GM23338 (cell line): ENCODE measurements around the gene RNU1-2. TPM values are rescaled to one million over a fixed set of nuclear protein-coding genes. Genes with fewer than 3 reads are reported as not detected.

Source experiments
- ATAC-seq: fragments of 200-7000 bp; cut with Tn5 transposase; 3 replicates; pipeline ENCODE4 v1.9.1; 2020
- DNase-seq: peaks from one replicate; pipeline ENCODE4 v3.0.0-alpha.2; 2015; ENCODE audit warnings: low spot score
- H2AFZ ChIP-seq: fragments of 200-600 bp; sonication (generic); 2 replicates; pipeline ENCODE4 v1.8.0; 2016; ENCODE audit warnings: antibody characterized with exemption, mild to moderate bottlenecking, moderate library complexity
- H3F3A ChIP-seq: fragments of 200-600 bp; sonication (generic); replicated peaks from 2 replicates; pipeline ENCODE4 v1.8.0; 2017; ENCODE audit warnings: antibody characterized with exemption, mixed run types, low read depth
- H3K27ac ChIP-seq: fragments of 200-600 bp; sonication (generic); 2 replicates; pipeline ENCODE4 v1.6.1; 2016; ENCODE audit warnings: low read depth
- H3K27me3 ChIP-seq: fragments of 200-600 bp; sonication (generic); 2 replicates; pipeline ENCODE4 v1.8.0; 2016; ENCODE audit warnings: mild to moderate bottlenecking, mixed run types, moderate library complexity; ENCODE audit not compliant: insufficient read depth
- H3K36me3 ChIP-seq: fragments of 200-600 bp; sonication (generic); 2 replicates; pipeline ENCODE4 v1.8.0; 2016; ENCODE audit warnings: mild to moderate bottlenecking; ENCODE audit not compliant: insufficient read depth
- H3K4me1 ChIP-seq: fragments of 200-600 bp; sonication (generic); 2 replicates; pipeline ENCODE4 v1.8.0; 2016; ENCODE audit warnings: mild to moderate bottlenecking, moderate library complexity; ENCODE audit not compliant: insufficient read depth
- H3K4me2 ChIP-seq: fragments of 200-600 bp; sonication (generic); 2 replicates; pipeline ENCODE4 v1.7.1; 2017; ENCODE audit warnings: mixed run types
- H3K4me3 ChIP-seq: fragments of 200-600 bp; sonication (generic); 2 replicates; pipeline ENCODE4 v1.6.1; 2016; ENCODE audit warnings: mixed run types
- H3K79me2 ChIP-seq: fragments of 200-600 bp; sonication (generic); replicated peaks from 2 replicates; pipeline ENCODE4 v1.8.0; 2017; ENCODE audit warnings: mild to moderate bottlenecking; ENCODE audit not compliant: insufficient read depth
- H3K9me2 ChIP-seq: fragments of 200-600 bp; sonication (generic); 2 replicates; pipeline ENCODE4 v1.8.0; 2017; ENCODE audit not compliant: insufficient read depth
- H4K20me1 ChIP-seq: fragments of 200-600 bp; sonication (generic); replicated peaks from 2 replicates; pipeline ENCODE4 v1.8.0; 2017; ENCODE audit warnings: mild to moderate bottlenecking; ENCODE audit not compliant: insufficient read depth
- H3K27ac Mint-ChIP-seq: 2 replicates; pipeline ENCODE4 v1.8.0; 2020; ENCODE audit warnings: inconsistent platforms, mild to moderate bottlenecking, moderate library complexity, mixed read lengths
- H3K27me3 Mint-ChIP-seq: 3 replicates; pipeline ENCODE4 v1.8.0; 2022; ENCODE audit warnings: low read depth, mild to moderate bottlenecking, moderate library complexity, mixed read lengths, inconsistent platforms; ENCODE audit not compliant: insufficient read depth, poor library complexity
- H3K36me3 Mint-ChIP-seq: 3 replicates; pipeline ENCODE4 v1.8.0; 2021; ENCODE audit warnings: low read depth, mild to moderate bottlenecking, inconsistent platforms, moderate library complexity, mixed read lengths
- H3K4me1 Mint-ChIP-seq: 3 replicates; pipeline ENCODE4 v1.8.0; 2020; ENCODE audit warnings: mild to moderate bottlenecking, inconsistent platforms, mixed read lengths
- H3K4me3 Mint-ChIP-seq: 3 replicates; pipeline ENCODE4 v1.8.0; 2021; ENCODE audit warnings: moderate library complexity, mild to moderate bottlenecking, inconsistent platforms, mixed read lengths
- H3K9me3 Mint-ChIP-seq: 3 replicates; pipeline ENCODE4 v1.8.0; 2020; ENCODE audit warnings: moderate library complexity, mild to moderate bottlenecking, inconsistent platforms, mixed read lengths
- CREB1 ChIP-seq: fragments of 250-450 bp; sonication (Bioruptor Pico); IDR thresholded peaks from 2 replicates; pipeline ENCODE4 v1.5.0; 2020; ENCODE audit warnings: low read depth, mild to moderate bottlenecking, moderate library complexity
- EZH2 ChIP-seq: fragments of 200-600 bp; sonication (generic); IDR thresholded peaks from one replicate; pipeline ENCODE4 v1.8.0; 2017; ENCODE audit warnings: antibody characterized with exemption, mild to moderate bottlenecking, low read depth; ENCODE audit not compliant: unreplicated experiment
- JUNB ChIP-seq: IDR thresholded peaks from one replicate; pipeline ENCODE4 v1.6.1; 2016; ENCODE audit warnings: antibody characterized with exemption; ENCODE audit not compliant: unreplicated experiment
- STAT1 ChIP-seq: IDR thresholded peaks from one replicate; pipeline ENCODE4 v1.6.1; 2016; ENCODE audit warnings: antibody characterized with exemption; ENCODE audit not compliant: unreplicated experiment
- polyA plus RNA-seq: library from polyadenylated mRNA; unstranded; fragments of >200 nt; fragmentation: Nextera tagmentation; extraction: Ambion mirVana; gene quantifications from 2 replicates; pipeline ENCODE4 v1.2.1, GENCODE V29; 2016
- total RNA-seq: library from RNA; depleted of rRNA; stranded (reverse); fragments of >200 nt; shearing (Covaris generic); gene quantifications from 2 replicates; pipeline ENCODE4 v1.2.3, GENCODE V29; 2014
- TF ChIP-seq, protein P1 (sequence below): IDR thresholded peaks from 2 replicates; pipeline ENCODE4 v1.6.1; 2016; ENCODE audit warnings: antibody characterized with exemption
- TF ChIP-seq, protein P2 (sequence below), 2 experiments: fragments of 200-600 bp in 1 of 2; sonication (generic) in 1 of 2; conservative IDR thresholded peaks; 2 replicates each; pipeline versions ENCODE4 v1.5.1 to v1.6.1; 2016 to 2017; ENCODE audit warnings: antibody characterized with exemption in 2 of 2, low read depth in 2 of 2, mild to moderate bottlenecking in 2 of 2, moderate library complexity in 1 of 2
- TF ChIP-seq, protein P3 (sequence below): IDR thresholded peaks from one replicate; pipeline ENCODE4 v1.6.1; 2018; ENCODE audit warnings: antibody characterized with exemption; ENCODE audit not compliant: unreplicated experiment

RNU1-2 gene
- total and polyA plus RNA-seq, 2 experiments from 2014 or later = not detected

DNA sequence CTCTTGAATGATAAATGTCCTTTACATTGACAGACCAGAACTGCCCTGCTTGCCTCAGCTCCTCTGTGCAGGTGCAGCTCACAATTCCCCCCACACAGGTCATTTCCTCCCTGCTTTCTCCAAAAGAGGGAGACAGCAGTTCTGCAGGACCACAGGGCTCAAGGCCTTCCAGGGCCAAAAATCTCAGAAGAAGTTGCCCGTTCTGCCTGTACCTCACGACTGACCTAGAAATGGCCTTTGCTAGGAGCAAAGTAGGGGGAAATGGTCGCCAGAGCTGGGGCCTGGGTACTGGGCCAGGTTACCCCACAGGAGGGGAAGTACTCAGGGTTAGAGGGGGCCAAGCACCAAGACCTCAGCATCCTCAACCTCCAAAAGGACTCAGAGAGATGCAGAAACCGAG, 11.1 kb downstream of the RNU1-2 start (continued):
- TF ChIP-seq EZH2 (no peak), STAT1 (no peak), JUNB (no peak)
- TF ChIP-seq, protein P1, sequence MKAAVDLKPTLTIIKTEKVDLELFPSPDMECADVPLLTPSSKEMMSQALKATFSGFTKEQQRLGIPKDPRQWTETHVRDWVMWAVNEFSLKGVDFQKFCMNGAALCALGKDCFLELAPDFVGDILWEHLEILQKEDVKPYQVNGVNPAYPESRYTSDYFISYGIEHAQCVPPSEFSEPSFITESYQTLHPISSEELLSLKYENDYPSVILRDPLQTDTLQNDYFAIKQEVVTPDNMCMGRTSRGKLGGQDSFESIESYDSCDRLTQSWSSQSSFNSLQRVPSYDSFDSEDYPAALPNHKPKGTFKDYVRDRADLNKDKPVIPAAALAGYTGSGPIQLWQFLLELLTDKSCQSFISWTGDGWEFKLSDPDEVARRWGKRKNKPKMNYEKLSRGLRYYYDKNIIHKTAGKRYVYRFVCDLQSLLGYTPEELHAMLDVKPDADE = no peak

DNA sequence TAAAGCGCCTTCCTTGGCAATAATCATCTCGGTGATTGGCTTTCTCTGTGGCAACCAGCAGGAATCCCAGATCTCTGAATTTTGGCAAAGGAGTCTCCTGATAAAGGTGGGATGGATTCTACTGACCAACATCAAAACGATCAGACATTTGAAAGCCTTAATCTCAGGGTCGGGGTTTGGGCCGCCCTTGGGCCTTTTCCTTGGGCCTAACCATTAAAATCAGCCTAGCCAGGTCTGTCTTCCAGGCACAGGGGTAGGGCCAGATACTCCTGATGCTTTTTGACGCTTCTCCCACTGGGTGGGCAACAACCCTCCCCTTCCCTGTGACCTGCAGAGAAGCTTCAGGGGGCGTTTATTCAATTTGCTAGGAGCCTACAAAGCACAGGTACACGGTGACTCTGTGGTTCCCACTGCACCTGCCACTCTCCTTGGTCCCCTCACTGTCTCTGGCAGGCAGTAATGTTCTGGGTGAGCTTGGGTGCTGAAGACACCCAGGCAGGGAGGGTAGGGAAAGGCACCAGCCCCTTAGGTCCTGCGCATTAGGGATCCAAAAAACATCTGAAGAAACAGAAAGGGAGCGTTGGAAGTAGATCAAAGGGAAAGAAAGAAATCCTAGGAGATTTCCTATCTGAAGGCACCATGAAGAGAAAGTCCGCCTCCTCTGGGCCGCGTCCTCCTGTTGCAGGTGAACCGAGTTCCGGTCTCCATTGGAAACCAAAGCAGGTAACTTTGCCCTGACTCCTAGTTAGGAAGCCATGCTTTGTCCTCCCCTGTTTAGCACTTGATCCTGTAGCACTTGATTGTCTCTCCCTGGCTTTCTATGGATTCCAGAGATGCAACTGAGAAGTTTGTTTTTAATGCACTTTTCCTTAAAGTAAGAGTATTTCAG, 12.3 kb downstream of the RNU1-2 start:
- peaks cover 26% of the 10 kb centered on the region for H3F3A ChIP-seq
- H3K4me3 ChIP-seq = no peak overlapping the region
- H3K79me2 ChIP-seq = no peaks in the 10 kb centered on the region
- H2AFZ ChIP-seq = no peak overlapping the region
- TF ChIP-seq, protein P2, sequence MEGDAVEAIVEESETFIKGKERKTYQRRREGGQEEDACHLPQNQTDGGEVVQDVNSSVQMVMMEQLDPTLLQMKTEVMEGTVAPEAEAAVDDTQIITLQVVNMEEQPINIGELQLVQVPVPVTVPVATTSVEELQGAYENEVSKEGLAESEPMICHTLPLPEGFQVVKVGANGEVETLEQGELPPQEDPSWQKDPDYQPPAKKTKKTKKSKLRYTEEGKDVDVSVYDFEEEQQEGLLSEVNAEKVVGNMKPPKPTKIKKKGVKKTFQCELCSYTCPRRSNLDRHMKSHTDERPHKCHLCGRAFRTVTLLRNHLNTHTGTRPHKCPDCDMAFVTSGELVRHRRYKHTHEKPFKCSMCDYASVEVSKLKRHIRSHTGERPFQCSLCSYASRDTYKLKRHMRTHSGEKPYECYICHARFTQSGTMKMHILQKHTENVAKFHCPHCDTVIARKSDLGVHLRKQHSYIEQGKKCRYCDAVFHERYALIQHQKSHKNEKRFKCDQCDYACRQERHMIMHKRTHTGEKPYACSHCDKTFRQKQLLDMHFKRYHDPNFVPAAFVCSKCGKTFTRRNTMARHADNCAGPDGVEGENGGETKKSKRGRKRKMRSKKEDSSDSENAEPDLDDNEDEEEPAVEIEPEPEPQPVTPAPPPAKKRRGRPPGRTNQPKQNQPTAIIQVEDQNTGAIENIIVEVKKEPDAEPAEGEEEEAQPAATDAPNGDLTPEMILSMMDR (conservative IDR thresholded peaks at IDR 0.05; ENCODE audit: low read depth in 2 of 2) = peak; percentile 18 to 47; a peak in 2 of 4 replicates
- TF ChIP-seq, protein P3, sequence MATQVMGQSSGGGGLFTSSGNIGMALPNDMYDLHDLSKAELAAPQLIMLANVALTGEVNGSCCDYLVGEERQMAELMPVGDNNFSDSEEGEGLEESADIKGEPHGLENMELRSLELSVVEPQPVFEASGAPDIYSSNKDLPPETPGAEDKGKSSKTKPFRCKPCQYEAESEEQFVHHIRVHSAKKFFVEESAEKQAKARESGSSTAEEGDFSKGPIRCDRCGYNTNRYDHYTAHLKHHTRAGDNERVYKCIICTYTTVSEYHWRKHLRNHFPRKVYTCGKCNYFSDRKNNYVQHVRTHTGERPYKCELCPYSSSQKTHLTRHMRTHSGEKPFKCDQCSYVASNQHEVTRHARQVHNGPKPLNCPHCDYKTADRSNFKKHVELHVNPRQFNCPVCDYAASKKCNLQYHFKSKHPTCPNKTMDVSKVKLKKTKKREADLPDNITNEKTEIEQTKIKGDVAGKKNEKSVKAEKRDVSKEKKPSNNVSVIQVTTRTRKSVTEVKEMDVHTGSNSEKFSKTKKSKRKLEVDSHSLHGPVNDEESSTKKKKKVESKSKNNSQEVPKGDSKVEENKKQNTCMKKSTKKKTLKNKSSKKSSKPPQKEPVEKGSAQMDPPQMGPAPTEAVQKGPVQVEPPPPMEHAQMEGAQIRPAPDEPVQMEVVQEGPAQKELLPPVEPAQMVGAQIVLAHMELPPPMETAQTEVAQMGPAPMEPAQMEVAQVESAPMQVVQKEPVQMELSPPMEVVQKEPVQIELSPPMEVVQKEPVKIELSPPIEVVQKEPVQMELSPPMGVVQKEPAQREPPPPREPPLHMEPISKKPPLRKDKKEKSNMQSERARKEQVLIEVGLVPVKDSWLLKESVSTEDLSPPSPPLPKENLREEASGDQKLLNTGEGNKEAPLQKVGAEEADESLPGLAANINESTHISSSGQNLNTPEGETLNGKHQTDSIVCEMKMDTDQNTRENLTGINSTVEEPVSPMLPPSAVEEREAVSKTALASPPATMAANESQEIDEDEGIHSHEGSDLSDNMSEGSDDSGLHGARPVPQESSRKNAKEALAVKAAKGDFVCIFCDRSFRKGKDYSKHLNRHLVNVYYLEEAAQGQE = no peak
- TF ChIP-seq CREB1 = no peak
- peaks cover 6% of the 10 kb centered on the region for H3K4me1 ChIP-seq
- H3K9me2 ChIP-seq = no peaks in the 10 kb centered on the region
- Mint-ChIP-seq H3K36me3 (no peaks in the 10 kb centered on the region; the same call in 1 of the 3 replicates), H3K4me3 (no peak overlapping the region; the same call in 2 of the 3 replicates), H3K4me1 (peaks cover 13% of the 10 kb centered on the region), H3K27ac (no peak overlapping the region), H3K9me3 (peaks cover 8% of the 10 kb centered on the region; the same call in 2 of the 3 replicates), H3K27me3 (peaks cover 26% of the 10 kb centered on the region)
- H3K4me2 ChIP-seq = no peak overlapping the region
- peaks cover 4% of the 10 kb centered on the region for H3K27me3 ChIP-seq
- H3K36me3 ChIP-seq = no peaks in the 10 kb centered on the region
- ATAC-seq (no peak), DNase-seq (peak; percentile 77)
- no peak overlapping the region for H3K27ac ChIP-seq
- H4K20me1 ChIP-seq = no peaks in the 10 kb centered on the region
